ENCODE measurements around the gene PKP3. TPM values are rescaled to one million over a fixed set of nuclear protein-coding genes. Genes with fewer than 3 reads are reported as not detected.

Gene PKP3
- total and polyA plus RNA-seq, 7 donors = 0.27 to 140 (median 57.1) TPM; not detected in 2

- Histone ChIP-seq H3K36me3 (no peaks in the 10 kb centered on the region), H3K27ac (no peak overlapping the region), H3K9me3 (no peaks in the 10 kb centered on the region), H3K27me3 (peaks cover 8 to 30% (median 25%) of the 10 kb centered on the region in 3 donors), H3K4me3 (no peak overlapping the region), H3K4me1 (peaks cover 0 to 13% (median 10%) of the 10 kb centered on the region in 4 donors)
- DNase-seq = no peak
- WGBS, 2 donors = 80 to 90% methylated on average over 19 of the region's 19 CpGs
- intact Hi-C loops (cut with DNase I) = no loop called here
- no peak for TF ChIP-seq CTCF (IDR thresholded peaks at IDR 0.05)
- TF ChIP-seq POLR2AphosphoS5 (IDR thresholded peaks at IDR 0.05) = no peak
- no peak for TF ChIP-seq EP300 (IDR thresholded peaks at IDR 0.05)
- no peak for TF ChIP-seq POLR2A (IDR thresholded peaks at IDR 0.05)
Measured at GRCh38 chr11:371716-372590, 22.1 kb upstream of the PKP3 start.

- WGBS, 2 donors = 75 to 88% methylated on average over 41 of the region's 41 CpGs
- TF ChIP-seq EP300 (IDR thresholded peaks at IDR 0.05) = no peak
- TF ChIP-seq POLR2A (IDR thresholded peaks at IDR 0.05) = no peak
- no peak for TF ChIP-seq CTCF (IDR thresholded peaks at IDR 0.05)
- TF ChIP-seq POLR2AphosphoS5 (IDR thresholded peaks at IDR 0.05) = no peak
- H3K4me1 ChIP-seq = peaks cover 0 to 13% (median 10%) of the 10 kb centered on the region in 4 donors
- intact Hi-C loops (cut with DNase I) = no loop called here
- no peak overlapping the region for H3K27ac ChIP-seq
- H3K27me3 ChIP-seq = peaks cover 4 to 19% (median 18%) of the 10 kb centered on the region in 3 donors
- no peaks in the 10 kb centered on the region for H3K36me3 ChIP-seq
- no peak overlapping the region for H3K4me3 ChIP-seq
- DNase-seq = no peak
- H3K9me3 ChIP-seq = no peaks in the 10 kb centered on the region
Measured at GRCh38 chr11:372809-373715, 20.9 kb upstream of the PKP3 start.

- H3K9me3 ChIP-seq = no peaks in the 10 kb centered on the region
- H3K27me3 ChIP-seq = peaks cover 0 to 10% (median 10%) of the 10 kb centered on the region in 3 donors
- H3K4me3 ChIP-seq = no peak overlapping the region
- no peak for DNase-seq
- 81 to 87% methylated on average over 23 of the region's 23 CpGs for WGBS, 2 donors
- peaks cover 0 to 4% (median 1%) of the 10 kb centered on the region in 4 donors for H3K4me1 ChIP-seq
- no peaks in the 10 kb centered on the region for H3K36me3 ChIP-seq
- intact Hi-C loops (cut with DNase I) = no loop called here
- TF ChIP-seq POLR2AphosphoS5 (IDR thresholded peaks at IDR 0.05) = no peak
- no peak for TF ChIP-seq CTCF (IDR thresholded peaks at IDR 0.05)
- no peak for TF ChIP-seq EP300 (IDR thresholded peaks at IDR 0.05)
- no peak for TF ChIP-seq POLR2A (IDR thresholded peaks at IDR 0.05)
- peak overlapping the region in 2 of 4 donors; percentile 31 to 40 for H3K27ac ChIP-seq
Measured at GRCh38 chr11:373716-374551, 20.1 kb upstream of the PKP3 start.

Data from sigmoid colon (tissue), 7 donors.